HepG2 (cell line): ENCODE results near the gene MATR3. TPM values are rescaled to one million over a fixed set of nuclear protein-coding genes. Genes with fewer than 3 reads are reported as not detected.

ENCODE experiments used
- BCL6 ChIP-seq: IDR thresholded peaks from 2 replicates; pipeline ENCODE4 v1.6.1; 2016; ENCODE audit warnings: missing genetic modification reagents, missing compliant biosample characterization
- GATAD2A ChIP-seq: IDR thresholded peaks from 2 replicates; pipeline ENCODE4 v1.6.1; 2016
- HDAC2 ChIP-seq: sonication (generic); formaldehyde crosslinking; IDR thresholded peaks from 2 replicates; pipeline ENCODE4 v1.4.0; 2020; ENCODE audit warnings: missing genetic modification reagents
- HNF1B ChIP-seq: sonication (generic); formaldehyde crosslinking; IDR thresholded peaks from 2 replicates; pipeline ENCODE4 v1.5.1; 2020; ENCODE audit warnings: mild to moderate bottlenecking, moderate library complexity, missing genetic modification reagents
- KDM1A ChIP-seq: IDR thresholded peaks from 2 replicates; pipeline ENCODE4 v1.6.1; 2016; ENCODE audit warnings: missing compliant biosample characterization
- KDM2A ChIP-seq: sonication (generic); formaldehyde crosslinking; IDR thresholded peaks from 2 replicates; pipeline ENCODE4 v1.4.0; 2020; ENCODE audit warnings: low read depth, missing genetic modification reagents, borderline replicate concordance
- MIER3 ChIP-seq: IDR thresholded peaks from 2 replicates; pipeline ENCODE4 v1.6.1; 2016; ENCODE audit warnings: missing compliant biosample characterization, borderline replicate concordance
- MTERF4 ChIP-seq: sonication (generic); formaldehyde crosslinking; IDR thresholded peaks from 2 replicates; pipeline ENCODE4 v1.8.0; 2023; ENCODE audit warnings: mild to moderate bottlenecking, missing genetic modification reagents
- MXI1 ChIP-seq: IDR thresholded peaks from 3 replicates; pipeline ENCODE4 v1.6.1; 2012; ENCODE audit warnings: low read depth, low read length, inconsistent platforms, borderline replicate concordance
- POGK ChIP-seq: sonication (generic); formaldehyde crosslinking; conservative IDR thresholded peaks from 2 replicates; pipeline ENCODE4 v1.8.0; 2022; ENCODE audit warnings: mild to moderate bottlenecking, moderate library complexity, missing genetic modification reagents
- RXRB ChIP-seq: IDR thresholded peaks from 2 replicates; pipeline ENCODE4 v1.6.1; 2016; ENCODE audit warnings: borderline replicate concordance, missing genetic modification reagents, missing compliant biosample characterization
- SNAPC4 ChIP-seq: sonication (generic); formaldehyde crosslinking; IDR thresholded peaks from 2 replicates; pipeline ENCODE4 v1.4.0; 2020; ENCODE audit warnings: mild to moderate bottlenecking, missing genetic modification reagents
- SOX6 ChIP-seq, 2 experiments: fragments of 450-650 bp in 1 of 2; sonication (generic) in 1 of 2; formaldehyde crosslinking in 1 of 2; IDR thresholded peaks; 2 replicates each; pipeline versions ENCODE4 v1.4.0 to v1.6.1; 2017 to 2020; ENCODE audit warnings: antibody characterized with exemption in 1 of 2, mild to moderate bottlenecking in 1 of 2, missing genetic modification reagents in 1 of 2
- STAG1 ChIP-seq: sonication (generic); formaldehyde crosslinking; IDR thresholded peaks from 2 replicates; pipeline ENCODE4 v1.4.0; 2020; ENCODE audit warnings: missing genetic modification reagents
- THRA ChIP-seq: sonication (generic); formaldehyde crosslinking; IDR thresholded peaks from 2 replicates; pipeline ENCODE4 v1.4.0; 2020; ENCODE audit warnings: missing genetic modification reagents, borderline replicate concordance
- ZNF335 ChIP-seq: sonication (generic); formaldehyde crosslinking; IDR thresholded peaks from 2 replicates; pipeline ENCODE4 v1.4.0; 2020; ENCODE audit warnings: missing genetic modification reagents
- ZNF713 ChIP-seq: sonication (generic); formaldehyde crosslinking; IDR thresholded peaks from 2 replicates; pipeline ENCODE4 v1.4.0; 2020; ENCODE audit warnings: mild to moderate bottlenecking, missing genetic modification reagents
- polyA plus RNA-seq, 8 experiments: library from polyadenylated mRNA; depleted of rRNA in 3 of 8; stranded (reverse) in 7 of 8; unstranded in 1 of 8; fragments of >200 nt; fragmentation: Illumina TruSeq in 4 of 8; extraction: Trizol in 4 of 8; gene quantifications; 2 replicates each; pipeline versions ENCODE4 v1.2.1 to v1.2.3, GENCODE V29; 2011 to 2016; ENCODE audit warnings: low read depth in 4 of 8, missing spikeins in 1 of 8, mixed read lengths in 1 of 8; ENCODE audit not compliant: insufficient read depth in 1 of 8
- total RNA-seq, 5 experiments: library from RNA; depleted of rRNA; stranded (reverse); fragments of >200 nt; fragmentation: Illumina TruSeq; extraction: Trizol; gene quantifications; 2 replicates each; pipeline ENCODE4 v1.2.3, GENCODE V29; 2016; ENCODE audit warnings: low read depth in 1 of 5

The MATR3 gene
- total and polyA plus RNA-seq, 2 of the 13 experiments (the other 11 are each of a cell fraction or from before 2014, with no cell fraction given) = 94.2 to 341 TPM

- 0 out of 3 replicates have a peak, but pooled peaks have one; percentile 19 for TF ChIP-seq MXI1
- TF ChIP-seq HDAC2 = peak; percentile 45; the same call in 1 of the 2 replicates
- no peak for TF ChIP-seq ZNF713 (CRISPR knock-in tag)
- no peak; the same call in 1 of the 2 replicates for TF ChIP-seq RXRB (CRISPR knock-in tag)
- TF ChIP-seq BCL6 (CRISPR knock-in tag) = peak; percentile 85
- peak; percentile 75; the same call in 1 of the 2 replicates for TF ChIP-seq ZNF335 (CRISPR knock-in tag)
- peak; percentile 44; the same call in 1 of the 2 replicates for TF ChIP-seq THRA
- TF ChIP-seq STAG1 (CRISPR knock-in tag) = peak; percentile 99
- no peak for TF ChIP-seq MTERF4 (CRISPR knock-in tag)
- TF ChIP-seq SNAPC4 (CRISPR knock-in tag) = no peak
- 0 out of 2 replicates have a peak, but pooled peaks have one; percentile 43 for TF ChIP-seq POGK (CRISPR knock-in tag)
- peak; percentile 74 for TF ChIP-seq KDM2A (CRISPR knock-in tag)
- TF ChIP-seq KDM1A (CRISPR knock-in tag) = no peak
- TF ChIP-seq SOX6 (IDR thresholded peaks at IDR 0.05) = no peak
- TF ChIP-seq SOX6 (CRISPR knock-in tag; IDR thresholded peaks at IDR 0.05) = peak; percentile 43
- TF ChIP-seq MIER3 = 0 out of 2 replicates have a peak, but pooled peaks have one; percentile 42
- 0 out of 2 replicates have a peak, but pooled peaks have one; percentile 43 for TF ChIP-seq HNF1B
- TF ChIP-seq GATAD2A (CRISPR knock-in tag) = peak; percentile 75
These were observed 30.6 kb upstream of the MATR3 start (continued) for GRCh38 chr5:139262742-139263445.
